ENCODE data around the gene FOXI2.

DNA sequence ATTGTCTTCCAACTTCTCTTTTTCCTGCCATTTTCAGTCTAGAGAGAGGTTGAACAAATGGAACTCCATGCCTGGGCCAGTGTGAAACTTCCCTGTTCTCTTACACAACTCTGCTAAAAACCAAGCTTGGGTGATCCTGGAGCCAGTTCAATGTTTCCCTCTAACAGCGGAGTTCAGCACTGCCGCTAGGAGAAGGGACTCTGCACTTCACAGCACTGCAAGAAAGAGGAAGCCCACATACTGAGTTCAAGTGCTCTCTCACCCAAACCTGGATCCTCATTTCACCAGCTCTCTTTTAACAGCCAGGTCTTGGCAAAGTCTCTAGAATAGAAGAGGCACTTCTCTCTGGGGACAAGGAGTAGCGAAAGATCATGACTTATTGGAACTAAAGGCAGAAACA is 18.8 kb downstream of the FOXI2 start:
- TF ChIP-seq, protein P1, sequence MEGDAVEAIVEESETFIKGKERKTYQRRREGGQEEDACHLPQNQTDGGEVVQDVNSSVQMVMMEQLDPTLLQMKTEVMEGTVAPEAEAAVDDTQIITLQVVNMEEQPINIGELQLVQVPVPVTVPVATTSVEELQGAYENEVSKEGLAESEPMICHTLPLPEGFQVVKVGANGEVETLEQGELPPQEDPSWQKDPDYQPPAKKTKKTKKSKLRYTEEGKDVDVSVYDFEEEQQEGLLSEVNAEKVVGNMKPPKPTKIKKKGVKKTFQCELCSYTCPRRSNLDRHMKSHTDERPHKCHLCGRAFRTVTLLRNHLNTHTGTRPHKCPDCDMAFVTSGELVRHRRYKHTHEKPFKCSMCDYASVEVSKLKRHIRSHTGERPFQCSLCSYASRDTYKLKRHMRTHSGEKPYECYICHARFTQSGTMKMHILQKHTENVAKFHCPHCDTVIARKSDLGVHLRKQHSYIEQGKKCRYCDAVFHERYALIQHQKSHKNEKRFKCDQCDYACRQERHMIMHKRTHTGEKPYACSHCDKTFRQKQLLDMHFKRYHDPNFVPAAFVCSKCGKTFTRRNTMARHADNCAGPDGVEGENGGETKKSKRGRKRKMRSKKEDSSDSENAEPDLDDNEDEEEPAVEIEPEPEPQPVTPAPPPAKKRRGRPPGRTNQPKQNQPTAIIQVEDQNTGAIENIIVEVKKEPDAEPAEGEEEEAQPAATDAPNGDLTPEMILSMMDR (IDR thresholded peaks at IDR 0.05) = no peak
- no peak for TF ChIP-seq POLR2A (IDR thresholded peaks at IDR 0.05)
